GM12878 (cell line): ENCODE results near the gene SLC25A42. TPM values are rescaled to one million over a fixed set of nuclear protein-coding genes. Genes with fewer than 3 reads are reported as not detected.

ENCODE experiments used
- ATAC-seq: fragments of 200-7000 bp; cut with Tn5 transposase; 3 replicates; pipeline ENCODE4 v1.9.1; 2020; ENCODE audit warnings: mild to moderate bottlenecking, moderate library complexity
- BruUV-seq: library from RNA; stranded (reverse); fragments of 400-500 nt; replicated peaks from 2 replicates; lab custom pipeline; 2021; lab: Mats Ljungman, UMichigan
- CTCF ChIA-PET: fragments of 300-600 bp; sonication (Branson Sonifier 250); formaldehyde crosslinking; extraction: SDS; loops from one replicate; lab custom pipeline; 2021; ENCODE audit warnings: inconsistent platforms; lab: Yijun Ruan, JAX
- POLR2A ChIA-PET: fragments of 350-600 bp; formaldehyde crosslinking; extraction: SDS; loops from one replicate; lab custom pipeline; 2021; ENCODE audit warnings: inconsistent platforms; lab: Charles Lee
- RAD21 ChIA-PET: fragments of 300-600 bp; sonication (Branson Sonifier 250); formaldehyde crosslinking; loops from one replicate; lab custom pipeline; 2023; ENCODE audit warnings: antibody characterized with exemption; ENCODE audit not compliant: unreplicated experiment; lab: Charles Lee
- SMC1A ChIA-PET: fragments of 300-600 bp; sonication (Branson Sonifier 250); formaldehyde crosslinking; loops from one replicate; lab custom pipeline; 2023; ENCODE audit not compliant: unreplicated experiment, uncharacterized antibody; lab: Charles Lee
- DNase-seq: peaks from one replicate; pipeline ENCODE4 v3.0.0-alpha.2; 2011; ENCODE audit warnings: low read depth, low spot score
- FAIRE-seq: peaks from 3 replicates; lab custom pipeline; 2011; peaks lifted over from hg19 to GRCh38; lab: Jason Lieb, UNC
- H2AFZ ChIP-seq: 2 replicates; pipeline ENCODE4 v1.6.0; 2011; ENCODE audit warnings: low read depth, low read length, control low read depth; ENCODE audit not compliant: control insufficient read depth
- H3K27ac ChIP-seq: 2 replicates; pipeline ENCODE4 v1.5.1; 2011; ENCODE audit warnings: control low read depth; ENCODE audit not compliant: control insufficient read depth, insufficient read depth
- H3K27me3 ChIP-seq, 2 experiments: replicated peaks in 1 of 2; 2 replicates each; pipeline versions ENCODE4 v1.6.0 to v1.6.1; 2011; ENCODE audit warnings: low read length in 1 of 2; ENCODE audit not compliant: control insufficient read depth in 2 of 2, insufficient read depth in 2 of 2
- H3K36me3 ChIP-seq, 2 experiments: 2 replicates each; pipeline ENCODE4 v1.5.1; 2011; ENCODE audit warnings: low read length in 1 of 2; ENCODE audit not compliant: control insufficient read depth in 2 of 2, insufficient read depth in 2 of 2
- H3K4me1 ChIP-seq: 2 replicates; pipeline ENCODE4 v1.6.1; 2011; ENCODE audit warnings: mild to moderate bottlenecking, low read length, moderate library complexity, mixed read lengths; ENCODE audit not compliant: control insufficient read depth, insufficient read depth
- H3K4me2 ChIP-seq: 2 replicates; pipeline ENCODE4 v1.6.0; 2011; ENCODE audit warnings: control low read depth; ENCODE audit not compliant: control insufficient read depth, insufficient read depth
- H3K4me3 ChIP-seq: fragments of 200-600 bp; sonication (generic); 2 replicates; pipeline ENCODE4 v1.5.1; 2016
- H3K79me2 ChIP-seq: 2 replicates; pipeline ENCODE4 v1.6.0; 2011; ENCODE audit warnings: low read length; ENCODE audit not compliant: control insufficient read depth, insufficient read depth
- H3K9ac ChIP-seq: 2 replicates; pipeline ENCODE4 v1.8.0; 2011; ENCODE audit warnings: low read length, control low read depth, mixed read lengths; ENCODE audit not compliant: control insufficient read depth, insufficient read depth
- H3K9me3 ChIP-seq: replicated peaks from 3 replicates; pipeline ENCODE4 v1.5.1; 2011; ENCODE audit warnings: mild to moderate bottlenecking, low read length; ENCODE audit not compliant: control insufficient read depth, insufficient read depth
- H4K20me1 ChIP-seq: 2 replicates; pipeline ENCODE4 v1.6.0; 2011; ENCODE audit not compliant: control insufficient read depth, insufficient read depth
- BACH1 ChIP-seq: fragments of 450-650 bp; IDR thresholded peaks from 2 replicates; pipeline ENCODE4 v1.6.1; 2017; ENCODE audit warnings: mild to moderate bottlenecking, borderline replicate concordance
- EED ChIP-seq: sonication (generic); IDR thresholded peaks from 2 replicates; pipeline ENCODE4 v1.6.1; 2016; ENCODE audit warnings: antibody characterized with exemption, low read depth
- EGR1 ChIP-seq, 2 experiments: IDR thresholded peaks; 1 replicate in 1 of 2; 2 replicates in 1 of 2; pipeline ENCODE4 v1.6.1; 2011 to 2012; ENCODE audit warnings: low read depth in 2 of 2, low read length in 2 of 2, borderline replicate concordance in 1 of 2, mild to moderate bottlenecking in 1 of 2, moderate library complexity in 1 of 2
- GATAD2B ChIP-seq: fragments of 450-650 bp; conservative IDR thresholded peaks from 2 replicates; pipeline ENCODE4 v1.6.1; 2017; ENCODE audit warnings: low read depth, mild to moderate bottlenecking, moderate library complexity
- KDM1A ChIP-seq: fragments of 200-600 bp; sonication (generic); IDR thresholded peaks from 2 replicates; pipeline ENCODE4 v1.6.1; 2016; ENCODE audit warnings: borderline replicate concordance
- MYC ChIP-seq: IDR thresholded peaks from 2 replicates; pipeline ENCODE4 v1.6.1; 2011; ENCODE audit warnings: mild to moderate bottlenecking, low read length, moderate library complexity, inconsistent platforms; ENCODE audit not compliant: insufficient read depth, insufficient replicate concordance, insufficient read length, severe bottlenecking
- NFYA ChIP-seq: IDR thresholded peaks from 2 replicates; pipeline ENCODE4 v1.6.1; 2011; ENCODE audit warnings: low read depth, mild to moderate bottlenecking, low read length, improper control_type of control experiment, borderline replicate concordance
- PAX8 ChIP-seq: fragments of 450-650 bp; IDR thresholded peaks from 2 replicates; pipeline ENCODE4 v1.6.1; 2017; ENCODE audit warnings: mild to moderate bottlenecking, moderate library complexity
- SREBF1 ChIP-seq: IDR thresholded peaks from 2 replicates; pipeline ENCODE4 v1.6.1; 2012; ENCODE audit warnings: mild to moderate bottlenecking, low read length
- YY1 ChIP-seq: IDR thresholded peaks from 2 replicates; pipeline ENCODE4 v1.6.1; 2011; ENCODE audit warnings: low read depth, mild to moderate bottlenecking, low read length
- ZNF207 ChIP-seq: fragments of 450-650 bp; IDR thresholded peaks from 2 replicates; pipeline ENCODE4 v1.6.1; 2014; ENCODE audit warnings: antibody characterized with exemption, mild to moderate bottlenecking, borderline replicate concordance
- ZSCAN29 ChIP-seq: fragments of 450-650 bp; IDR thresholded peaks from 2 replicates; pipeline ENCODE4 v1.6.1; 2017; ENCODE audit warnings: mild to moderate bottlenecking, moderate library complexity
- WGBS: methylation state at CpG from one replicate; pipeline ENCODE4 v1.1.6; 2016; ENCODE audit warnings: low lambda C conversion rate; ENCODE audit not compliant: insufficient replicate concordance, insufficient coverage; ENCODE audit errors: missing lambda C conversion rate; 5-methylcytosine and 5-hydroxymethylcytosine counted together
- in situ Hi-C: fragments of 300-500 bp; cut with MboI; formaldehyde crosslinking; loops from 9 replicates; pipeline ENCODE4 v1.14.3; 2018; ENCODE audit warnings: mixed read lengths
- intact Hi-C: fragments of 100-400 bp; cut with micrococcal nuclease; formaldehyde crosslinking; loops from one replicate; pipeline ENCODE4 v1.14.2; 2022; ENCODE audit not compliant: unreplicated experiment
- polyA plus RNA-seq, 11 experiments: library from polyadenylated mRNA; depleted of rRNA in 4 of 11; unstranded in 6 of 11; stranded (reverse) in 5 of 11; fragments of >200 nt; fragmentation: Nextera tagmentation in 4 of 11; fragmentation: Illumina TruSeq in 1 of 11; extraction: Ambion mirVana in 4 of 11; extraction: Trizol in 1 of 11; gene quantifications; 1 replicate in 1 of 11; 2 replicates in 10 of 11; pipeline versions ENCODE4 v1.2.1 to v1.2.3, GENCODE V29; 2011 to 2016; ENCODE audit warnings: inconsistent platforms in 2 of 11, missing spikeins in 2 of 11, low read depth in 1 of 11
- total RNA-seq, 4 experiments: library from RNA; depleted of rRNA in 3 of 4; stranded (reverse); fragments of >200 nt in 3 of 4; fragmentation: Illumina TruSeq in 1 of 4; extraction: Trizol in 1 of 4; gene quantifications; 2 replicates each; pipeline versions ENCODE4 v1.2.1 to v1.2.3, GENCODE V29; 2013 to 2021
- TF ChIP-seq, protein P1 (sequence below): fragments of 150-350 bp; IDR thresholded peaks from 2 replicates; pipeline ENCODE4 v1.6.1; 2016; ENCODE audit warnings: low read depth, low read length
- TF ChIP-seq, protein P2 (sequence below): fragments of 450-650 bp; IDR thresholded peaks from 2 replicates; pipeline ENCODE4 v1.6.1; 2017; ENCODE audit warnings: mild to moderate bottlenecking, low read depth, inconsistent platforms; ENCODE audit not compliant: poor library complexity, severe bottlenecking
- TF ChIP-seq, protein P3 (sequence below): fragments of 450-650 bp; IDR thresholded peaks from 2 replicates; pipeline ENCODE4 v1.6.1; 2018; ENCODE audit warnings: mild to moderate bottlenecking, low read depth, moderate library complexity; ENCODE audit not compliant: partially characterized antibody

SLC25A42 gene
- total and polyA plus RNA-seq, 10 of the 15 experiments (the other 5 are each of a cell fraction or from before 2014, with no cell fraction given), result 0.24 to 19.2 (median 9.6) TPM

DNA sequence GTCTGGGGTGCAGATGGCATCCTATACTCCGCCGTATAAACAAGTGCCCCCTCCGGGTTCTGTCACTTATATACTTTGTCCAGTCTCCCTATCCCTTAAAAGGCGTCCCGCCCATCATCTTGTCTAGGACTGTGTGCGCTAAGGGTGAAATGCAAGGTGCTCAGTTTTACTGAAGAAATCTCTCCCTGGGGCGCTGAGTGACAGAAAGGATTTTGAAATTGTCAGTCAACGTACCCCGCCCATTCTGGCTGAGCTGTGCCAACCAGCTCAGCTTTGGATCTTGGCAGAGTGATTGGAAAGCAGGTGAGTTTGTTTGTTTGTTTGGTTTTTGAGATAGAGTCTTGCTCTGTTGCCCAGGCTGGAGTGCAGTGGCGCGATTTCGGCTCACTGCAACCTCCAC lies 78.6 kb downstream of the SLC25A42 start:
- Histone ChIP-seq H2AFZ (no peak overlapping the region), H3K4me1 (peaks cover 6% of the 10 kb centered on the region; the same call in 1 of the 2 replicates), H3K27ac (no peak overlapping the region), H3K9ac (no peak overlapping the region), H3K27me3 (no peaks in the 10 kb centered on the region), H3K9me3 (no peaks in the 10 kb centered on the region), H3K4me3 (no peak overlapping the region), H3K79me2 (peaks cover 9% of the 10 kb centered on the region), H3K4me2 (no peak overlapping the region), H4K20me1 (no peaks in the 10 kb centered on the region), H3K36me3 (peaks cover 5 to 6% of the 10 kb centered on the region in 2 experiments; a peak in 3 of 4 replicates)
- POLR2A ChIA-PET, result interaction anchor here (0.5 kb wide), 1 partner anchor 10 kb away, joined by 3 read pairs; no protein-coding TSS in a partner anchor
- in situ Hi-C loops, result loop anchor here (5.0 to 10.0 kb wide), 3 partner anchors 35 to 352 kb away; no protein-coding TSS in a partner anchor
- RAD21 ChIA-PET, result interaction anchor here (1.0 to 5.3 kb wide), 2 partner anchors 14 to 32 kb away, joined by 4 to 39 read pairs; no protein-coding TSS in a partner anchor
- SMC1A ChIA-PET, result interaction anchor here (1.2 to 2.7 kb wide), 3 partner anchors 18 to 33 kb away, joined by 3 to 24 read pairs (median 4); no protein-coding TSS in a partner anchor
- ATAC-seq, result no peak
- WGBS, result 90% methylated on average over 12 of the region's 12 CpGs
- intact Hi-C loops, result no loop called here
- no peak for FAIRE-seq
- no TSS peak for BruUV-seq
- no peak for DNase-seq
- CTCF ChIA-PET, result interaction anchor here (0.7 to 6.8 kb wide), 7 partner anchors 10 to 92 kb away, joined by 3 to 76 read pairs (median 6); partner anchors contain the start of gene MEF2B
- TF ChIP-seq SREBF1 (no peak), MYC (no peak), ZSCAN29 (no peak), ZNF207 (no peak), BACH1 (no peak), EGR1 (IDR thresholded peaks at IDR 0.05; ENCODE audit: borderline replicate concordance in 1 of 2, low read depth in 2 of 2, low read length in 2 of 2) (no peak), KDM1A (no peak), EED (no peak), PAX8 (no peak), NFYA (no peak), GATAD2B (no peak), YY1 (no peak)
- TF ChIP-seq, protein P1, sequence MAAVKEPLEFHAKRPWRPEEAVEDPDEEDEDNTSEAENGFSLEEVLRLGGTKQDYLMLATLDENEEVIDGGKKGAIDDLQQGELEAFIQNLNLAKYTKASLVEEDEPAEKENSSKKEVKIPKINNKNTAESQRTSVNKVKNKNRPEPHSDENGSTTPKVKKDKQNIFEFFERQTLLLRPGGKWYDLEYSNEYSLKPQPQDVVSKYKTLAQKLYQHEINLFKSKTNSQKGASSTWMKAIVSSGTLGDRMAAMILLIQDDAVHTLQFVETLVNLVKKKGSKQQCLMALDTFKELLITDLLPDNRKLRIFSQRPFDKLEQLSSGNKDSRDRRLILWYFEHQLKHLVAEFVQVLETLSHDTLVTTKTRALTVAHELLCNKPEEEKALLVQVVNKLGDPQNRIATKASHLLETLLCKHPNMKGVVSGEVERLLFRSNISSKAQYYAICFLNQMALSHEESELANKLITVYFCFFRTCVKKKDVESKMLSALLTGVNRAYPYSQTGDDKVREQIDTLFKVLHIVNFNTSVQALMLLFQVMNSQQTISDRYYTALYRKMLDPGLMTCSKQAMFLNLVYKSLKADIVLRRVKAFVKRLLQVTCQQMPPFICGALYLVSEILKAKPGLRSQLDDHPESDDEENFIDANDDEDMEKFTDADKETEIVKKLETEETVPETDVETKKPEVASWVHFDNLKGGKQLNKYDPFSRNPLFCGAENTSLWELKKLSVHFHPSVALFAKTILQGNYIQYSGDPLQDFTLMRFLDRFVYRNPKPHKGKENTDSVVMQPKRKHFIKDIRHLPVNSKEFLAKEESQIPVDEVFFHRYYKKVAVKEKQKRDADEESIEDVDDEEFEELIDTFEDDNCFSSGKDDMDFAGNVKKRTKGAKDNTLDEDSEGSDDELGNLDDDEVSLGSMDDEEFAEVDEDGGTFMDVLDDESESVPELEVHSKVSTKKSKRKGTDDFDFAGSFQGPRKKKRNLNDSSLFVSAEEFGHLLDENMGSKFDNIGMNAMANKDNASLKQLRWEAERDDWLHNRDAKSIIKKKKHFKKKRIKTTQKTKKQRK, result no peak
- TF ChIP-seq, protein P2, sequence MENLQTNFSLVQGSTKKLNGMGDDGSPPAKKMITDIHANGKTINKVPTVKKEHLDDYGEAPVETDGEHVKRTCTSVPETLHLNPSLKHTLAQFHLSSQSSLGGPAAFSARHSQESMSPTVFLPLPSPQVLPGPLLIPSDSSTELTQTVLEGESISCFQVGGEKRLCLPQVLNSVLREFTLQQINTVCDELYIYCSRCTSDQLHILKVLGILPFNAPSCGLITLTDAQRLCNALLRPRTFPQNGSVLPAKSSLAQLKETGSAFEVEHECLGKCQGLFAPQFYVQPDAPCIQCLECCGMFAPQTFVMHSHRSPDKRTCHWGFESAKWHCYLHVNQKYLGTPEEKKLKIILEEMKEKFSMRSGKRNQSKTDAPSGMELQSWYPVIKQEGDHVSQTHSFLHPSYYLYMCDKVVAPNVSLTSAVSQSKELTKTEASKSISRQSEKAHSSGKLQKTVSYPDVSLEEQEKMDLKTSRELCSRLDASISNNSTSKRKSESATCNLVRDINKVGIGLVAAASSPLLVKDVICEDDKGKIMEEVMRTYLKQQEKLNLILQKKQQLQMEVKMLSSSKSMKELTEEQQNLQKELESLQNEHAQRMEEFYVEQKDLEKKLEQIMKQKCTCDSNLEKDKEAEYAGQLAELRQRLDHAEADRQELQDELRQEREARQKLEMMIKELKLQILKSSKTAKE, result no peak
- TF ChIP-seq, protein P3, sequence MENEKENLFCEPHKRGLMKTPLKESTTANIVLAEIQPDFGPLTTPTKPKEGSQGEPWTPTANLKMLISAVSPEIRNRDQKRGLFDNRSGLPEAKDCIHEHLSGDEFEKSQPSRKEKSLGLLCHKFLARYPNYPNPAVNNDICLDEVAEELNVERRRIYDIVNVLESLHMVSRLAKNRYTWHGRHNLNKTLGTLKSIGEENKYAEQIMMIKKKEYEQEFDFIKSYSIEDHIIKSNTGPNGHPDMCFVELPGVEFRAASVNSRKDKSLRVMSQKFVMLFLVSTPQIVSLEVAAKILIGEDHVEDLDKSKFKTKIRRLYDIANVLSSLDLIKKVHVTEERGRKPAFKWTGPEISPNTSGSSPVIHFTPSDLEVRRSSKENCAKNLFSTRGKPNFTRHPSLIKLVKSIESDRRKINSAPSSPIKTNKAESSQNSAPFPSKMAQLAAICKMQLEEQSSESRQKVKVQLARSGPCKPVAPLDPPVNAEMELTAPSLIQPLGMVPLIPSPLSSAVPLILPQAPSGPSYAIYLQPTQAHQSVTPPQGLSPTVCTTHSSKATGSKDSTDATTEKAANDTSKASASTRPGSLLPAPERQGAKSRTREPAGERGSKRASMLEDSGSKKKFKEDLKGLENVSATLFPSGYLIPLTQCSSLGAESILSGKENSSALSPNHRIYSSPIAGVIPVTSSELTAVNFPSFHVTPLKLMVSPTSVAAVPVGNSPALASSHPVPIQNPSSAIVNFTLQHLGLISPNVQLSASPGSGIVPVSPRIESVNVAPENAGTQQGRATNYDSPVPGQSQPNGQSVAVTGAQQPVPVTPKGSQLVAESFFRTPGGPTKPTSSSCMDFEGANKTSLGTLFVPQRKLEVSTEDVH, result no peak
